Measurements from ENCODE around the gene OSMR.

The OSMR gene

GRCh38 chr5:38926121-38926520 lies 80.3 kb downstream of the OSMR start:
- no peak for DNase-seq (ENCODE audit: low read depth)

- DNase-seq (ENCODE audit: low read depth), result no peak
Measured at GRCh38 chr5:38927470-38927869, 81.7 kb downstream of the OSMR start.

- DNase-seq (ENCODE audit: low read depth), result no peak
Measured at GRCh38 chr5:38929838-38930237, 84.0 kb downstream of the OSMR start.

GRCh38 chr5:38931731-38932130 lies 85.9 kb downstream of the OSMR start:
- no peak for DNase-seq (ENCODE audit: low read depth)

GRCh38 chr5:38932854-38933408 lies 87.1 kb downstream of the OSMR start:
- DNase-seq (ENCODE audit: low read depth), result no peak

- no peak for DNase-seq (ENCODE audit: low read depth)
Measured at GRCh38 chr5:38935437-38935836, 89.6 kb downstream of the OSMR start.

- DNase-seq (ENCODE audit: low read depth), result no peak
Measured at GRCh38 chr5:38936269-38936668, 90.5 kb downstream of the OSMR start.

GRCh38 chr5:38938424-38938823 lies 92.6 kb downstream of the OSMR start:
- DNase-seq (ENCODE audit: low read depth), result no peak

GRCh38 chr5:38938973-38939372 lies 93.2 kb downstream of the OSMR start:
- DNase-seq (ENCODE audit: low read depth), result no peak

- DNase-seq (ENCODE audit: low read depth), result no peak
Measured at GRCh38 chr5:38940230-38940858, 94.5 kb downstream of the OSMR start.

- DNase-seq (ENCODE audit: low read depth), result no peak
Measured at GRCh38 chr5:38941912-38942311, 96.1 kb downstream of the OSMR start.

- no peak for DNase-seq (ENCODE audit: low read depth)
Measured at GRCh38 chr5:38944282-38944681, 98.5 kb downstream of the OSMR start.

- no peak for DNase-seq (ENCODE audit: low read depth)
Measured at GRCh38 chr5:38948501-38948900, 102.7 kb downstream of the OSMR start.

GRCh38 chr5:38953426-38954012 lies 107.7 kb downstream of the OSMR start:
- no peak for DNase-seq (ENCODE audit: low read depth)

GRCh38 chr5:38961691-38962090 lies 115.9 kb downstream of the OSMR start:
- no peak for DNase-seq (ENCODE audit: low read depth)

- DNase-seq (ENCODE audit: low read depth), result no peak
Measured at GRCh38 chr5:38968665-38969064, 122.9 kb downstream of the OSMR start.

GRCh38 chr5:38978036-38978435 lies 132.2 kb downstream of the OSMR start:
- DNase-seq (ENCODE audit: low read depth), result no peak

- no peak for DNase-seq (ENCODE audit: low read depth)
Measured at GRCh38 chr5:38979535-38979934, 133.7 kb downstream of the OSMR start.
